Muscle layer of colon (tissue), 2 donors: ENCODE data around the gene FAM89B.
"Not testable (repeated sequence)": the region's sequence is repeated elsewhere in the genome, so short reads cannot be mapped to it uniquely, and the experiment has no call there.

Source experiments
- H3K27ac ChIP-seq: one replicate; pipeline ENCODE4 v1.7.0; 2013; ENCODE audit warnings: low read depth, mild to moderate bottlenecking, low read length, moderate library complexity
- H3K27me3 ChIP-seq, 2 donors: one replicate each; pipeline ENCODE4 v1.7.0; 2013; ENCODE audit warnings: low read length in 2 of 2, mild to moderate bottlenecking in 2 of 2; ENCODE audit not compliant: insufficient read depth in 2 of 2, control insufficient read depth in 1 of 2
- H3K36me3 ChIP-seq: one replicate; pipeline ENCODE4 v1.7.0; 2013; ENCODE audit warnings: mild to moderate bottlenecking, low read length; ENCODE audit not compliant: insufficient read depth
- H3K4me1 ChIP-seq: one replicate; pipeline ENCODE4 v1.7.0; 2013; ENCODE audit warnings: mild to moderate bottlenecking, low read length; ENCODE audit not compliant: insufficient read depth
- H3K4me3 ChIP-seq, 2 donors: one replicate each; pipeline ENCODE4 v1.7.0; 2013; ENCODE audit warnings: low read length in 2 of 2, low read depth in 1 of 2, mild to moderate bottlenecking in 1 of 2, moderate library complexity in 1 of 2
- H3K9ac ChIP-seq: one replicate; pipeline ENCODE4 v1.7.0; 2013; ENCODE audit warnings: low read length
- H3K9me3 ChIP-seq: one replicate; pipeline ENCODE4 v1.7.0; 2013; ENCODE audit warnings: mild to moderate bottlenecking, low read length
- donor health status: abdominal sarcoma.
- donor health status: Adenocarcinoma of cecum.

Gene FAM89B

DNA sequence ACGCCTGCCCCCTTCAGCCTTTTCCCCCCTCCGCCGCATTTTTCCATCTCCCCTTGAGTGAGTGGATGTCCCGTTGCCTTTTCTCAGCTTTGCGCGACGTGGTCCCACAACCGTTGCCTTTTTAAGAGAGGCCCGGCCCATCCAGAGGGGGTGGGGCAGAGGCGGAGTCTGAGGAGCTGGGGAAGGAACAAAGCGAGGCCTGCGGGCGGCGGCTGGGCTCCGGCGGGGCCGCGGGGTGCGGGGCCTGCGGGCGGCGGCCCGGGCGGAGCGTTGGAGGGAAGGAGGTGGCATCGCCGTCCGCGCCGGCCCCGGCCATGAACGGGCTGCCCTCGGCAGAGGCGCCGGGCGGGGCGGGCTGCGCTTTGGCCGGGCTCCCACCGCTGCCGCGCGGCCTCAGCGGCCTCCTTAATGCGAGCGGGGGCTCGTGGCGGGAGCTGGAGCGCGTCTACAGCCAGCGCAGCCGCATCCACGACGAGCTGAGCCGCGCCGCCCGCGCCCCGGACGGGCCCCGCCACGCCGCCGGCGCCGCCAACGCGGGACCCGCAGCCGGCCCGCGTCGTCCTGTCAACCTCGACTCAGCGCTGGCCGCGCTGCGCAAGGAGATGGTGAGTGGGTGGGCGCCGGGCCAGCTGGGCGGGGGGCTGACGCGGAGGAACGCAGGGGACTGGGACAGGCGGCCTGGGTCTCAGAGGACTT, at the start of gene FAM89B:
FAM89B (plus strand) TSS at position 183 of the 696 bp plus-strand sequence; CDS start at position 315, 132 bp downstream.
- Histone ChIP-seq H3K4me1 (peaks cover 55% of the 10 kb centered on the region), H3K9ac (peak within 1 kb of the TSS; percentile 6), H3K36me3 (peaks cover 5% of the 10 kb centered on the region), H3K27ac (peak within 1 kb of the TSS; percentile 95), H3K4me3 (peak within 1 kb of the TSS; percentile 66 to 88), H3K9me3 (no peaks in the 10 kb centered on the region), H3K27me3 (no peaks in the 10 kb centered on the region)

DNA sequence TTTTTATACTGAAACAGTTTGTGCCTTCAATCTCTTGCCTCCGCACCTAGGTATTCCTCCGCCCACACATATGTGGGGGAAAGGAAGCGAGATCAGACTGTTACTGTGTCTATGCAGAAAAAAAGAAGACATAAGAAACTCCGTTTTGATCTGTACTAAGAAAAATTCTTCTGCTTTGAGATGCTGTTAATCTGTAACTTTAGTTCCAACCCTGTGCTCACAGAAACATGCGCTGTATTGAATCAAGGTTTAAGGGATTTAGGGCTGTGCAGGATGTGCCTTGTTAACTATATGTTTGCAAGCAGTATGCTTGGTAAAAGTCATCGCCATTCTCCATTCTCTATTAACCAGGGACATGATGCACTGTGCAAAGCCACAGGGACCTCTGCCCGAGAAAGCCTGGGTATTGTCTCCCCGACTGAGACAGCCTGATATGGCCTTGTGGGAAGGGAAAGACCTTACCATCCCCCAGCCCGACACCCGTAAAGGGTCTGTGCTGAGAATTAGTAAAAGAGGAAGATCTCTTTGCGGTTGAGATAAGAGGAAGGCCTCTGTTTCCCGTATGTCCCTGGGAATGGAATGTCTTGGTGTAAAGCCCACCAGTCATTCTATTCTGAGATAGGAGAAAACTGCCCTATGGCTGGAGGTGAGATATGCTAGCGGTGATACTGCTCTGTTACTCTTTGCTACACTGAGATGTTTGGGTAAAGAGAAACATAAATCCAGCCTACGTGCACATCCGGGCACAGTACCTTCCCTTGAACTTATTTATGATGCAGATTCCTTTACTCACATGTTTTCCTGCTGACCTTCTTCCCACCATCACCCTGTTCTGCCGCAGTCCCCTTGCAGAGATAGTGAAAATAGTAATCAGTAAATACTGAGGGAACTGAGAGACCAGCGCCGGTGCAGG, 49.4 kb upstream of the FAM89B start:
- not testable (repeated sequence) for H3K9me3 ChIP-seq, H3K27ac ChIP-seq, H3K9ac ChIP-seq, H3K27me3 ChIP-seq, H3K4me3 ChIP-seq
- H3K36me3 ChIP-seq: peaks cover 12% of the 10 kb centered on the region
- H3K4me1 ChIP-seq: peaks cover 20% of the 10 kb centered on the region

DNA sequence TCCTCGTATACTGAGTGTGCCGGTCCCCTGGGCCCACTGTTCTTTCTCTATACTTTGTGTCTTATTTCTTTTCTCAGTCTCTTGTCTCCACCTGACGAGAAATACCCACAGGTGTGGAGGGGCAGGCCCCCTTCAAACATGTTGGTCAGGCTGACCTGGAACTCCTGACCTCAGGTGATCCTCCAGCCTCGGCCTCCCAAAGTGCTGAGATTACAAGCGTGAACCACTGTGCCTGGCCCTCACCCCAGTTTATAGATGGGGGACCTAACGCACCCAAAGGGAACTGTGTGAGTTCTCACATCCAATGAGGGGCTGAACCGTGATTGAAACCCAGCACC, 48.7 kb upstream of the FAM89B start:
- peak overlapping the region; percentile 68 for H3K27ac ChIP-seq
- H3K4me1 ChIP-seq: peaks cover 20% of the 10 kb centered on the region

DNA sequence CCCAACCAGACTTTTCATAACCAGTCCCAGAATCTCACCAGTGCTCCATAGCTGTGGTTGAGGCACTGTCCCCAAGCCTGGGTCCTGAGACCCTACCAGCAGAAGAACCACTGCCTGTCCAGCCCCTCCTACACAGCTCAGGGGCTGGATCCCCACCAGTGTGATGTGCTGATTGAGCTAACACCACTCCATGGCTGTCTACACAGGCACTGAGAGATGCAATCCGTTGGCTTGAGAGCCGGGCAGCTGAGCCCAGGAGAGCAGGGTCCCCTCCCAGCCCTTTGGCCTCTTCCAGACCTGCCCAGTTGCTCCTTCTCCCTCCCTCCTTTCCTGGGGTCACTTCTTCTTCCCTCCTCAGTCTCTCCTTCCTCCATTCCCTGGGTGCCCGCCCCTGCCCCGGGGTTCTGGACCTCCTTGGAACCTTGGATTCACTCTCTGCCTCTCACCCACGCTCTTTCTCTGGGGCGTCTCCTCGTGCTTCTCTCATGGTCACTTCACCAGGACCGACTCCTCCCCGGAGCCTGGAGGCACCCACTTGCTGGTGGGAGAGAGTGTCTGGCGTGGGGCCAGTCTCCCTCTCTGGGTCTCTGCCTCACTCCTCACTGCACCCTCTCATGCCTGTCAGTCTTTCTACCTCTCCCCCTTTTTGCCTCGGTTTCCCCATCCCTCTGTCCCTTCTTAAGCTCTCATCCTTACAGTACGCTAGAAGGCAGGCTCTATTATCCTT, 48.2 kb upstream of the FAM89B start:
- no peaks in the 10 kb centered on the region for H3K27me3 ChIP-seq
- H3K4me3 ChIP-seq: peak overlapping the region; percentile 21 to 52
- no peaks in the 10 kb centered on the region for H3K9me3 ChIP-seq
- peaks cover 12% of the 10 kb centered on the region for H3K36me3 ChIP-seq
- H3K4me1 ChIP-seq: peaks cover 20% of the 10 kb centered on the region
- H3K27ac ChIP-seq: peak overlapping the region; percentile 68
- peak overlapping the region; percentile 11 for H3K9ac ChIP-seq

More for the DNA sequence above, 48.7 kb upstream of the FAM89B start:
- Histone ChIP-seq H3K4me3 (peak overlapping the region in 1 of 2 donors; percentile 52), H3K36me3 (peaks cover 12% of the 10 kb centered on the region)
- H3K9ac ChIP-seq, H3K27me3 ChIP-seq, H3K9me3 ChIP-seq: not testable (repeated sequence)

DNA sequence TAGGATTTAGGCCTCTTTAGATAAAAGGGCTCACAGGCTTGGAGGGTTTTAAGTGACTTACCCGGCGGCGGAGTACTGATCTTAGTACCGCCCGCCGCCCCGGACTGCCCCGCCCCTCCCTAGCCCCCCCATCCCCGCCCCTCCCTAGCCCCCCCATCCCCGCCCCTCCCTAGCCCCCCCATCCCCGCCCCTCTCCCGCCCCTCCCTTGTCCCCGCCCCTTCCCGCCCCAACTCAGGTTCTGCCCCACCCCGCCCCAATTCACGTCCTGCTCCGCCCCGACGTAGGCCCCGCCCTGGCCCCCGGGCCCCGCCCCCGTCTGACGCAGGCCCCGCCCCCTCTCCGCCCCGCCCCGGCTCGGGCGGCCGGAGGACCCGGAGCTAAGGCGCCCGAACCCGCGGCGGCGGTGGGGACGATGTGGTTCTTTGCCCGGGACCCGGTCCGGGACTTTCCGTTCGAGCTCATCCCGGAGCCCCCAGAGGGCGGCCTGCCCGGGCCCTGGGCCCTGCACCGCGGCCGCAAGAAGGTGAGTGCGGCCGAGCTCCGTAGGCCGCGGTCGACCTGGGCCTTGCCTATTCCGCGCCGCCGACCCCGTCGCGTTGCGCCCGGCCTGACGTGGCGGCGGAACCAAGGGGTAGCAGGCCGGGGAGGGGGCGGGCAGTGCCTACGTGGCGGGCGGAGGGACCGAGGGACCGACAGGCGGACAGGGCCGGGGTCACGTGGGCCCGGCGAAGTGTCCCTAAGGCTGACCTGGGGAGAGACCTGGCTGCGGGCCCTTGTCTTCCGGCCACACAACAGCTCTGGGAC, 47.4 kb upstream of the FAM89B start, which contains the start of gene SCYL1:
SCYL1 (plus strand) TSS at position 343 of the 805 bp plus-strand sequence; CDS start at position 414, 71 bp downstream.
- no peaks in the 10 kb centered on the region for H3K9me3 ChIP-seq
- peaks cover 20% of the 10 kb centered on the region for H3K4me1 ChIP-seq
- peaks cover 18% of the 10 kb centered on the region for H3K36me3 ChIP-seq
- peak within 1 kb of the TSS; percentile 78 to 91 for H3K4me3 ChIP-seq
- peak within 1 kb of the TSS; percentile 39 for H3K9ac ChIP-seq
- H3K27ac ChIP-seq: peak within 1 kb of the TSS; percentile 96
- H3K27me3 ChIP-seq: no peaks in the 10 kb centered on the region

DNA sequence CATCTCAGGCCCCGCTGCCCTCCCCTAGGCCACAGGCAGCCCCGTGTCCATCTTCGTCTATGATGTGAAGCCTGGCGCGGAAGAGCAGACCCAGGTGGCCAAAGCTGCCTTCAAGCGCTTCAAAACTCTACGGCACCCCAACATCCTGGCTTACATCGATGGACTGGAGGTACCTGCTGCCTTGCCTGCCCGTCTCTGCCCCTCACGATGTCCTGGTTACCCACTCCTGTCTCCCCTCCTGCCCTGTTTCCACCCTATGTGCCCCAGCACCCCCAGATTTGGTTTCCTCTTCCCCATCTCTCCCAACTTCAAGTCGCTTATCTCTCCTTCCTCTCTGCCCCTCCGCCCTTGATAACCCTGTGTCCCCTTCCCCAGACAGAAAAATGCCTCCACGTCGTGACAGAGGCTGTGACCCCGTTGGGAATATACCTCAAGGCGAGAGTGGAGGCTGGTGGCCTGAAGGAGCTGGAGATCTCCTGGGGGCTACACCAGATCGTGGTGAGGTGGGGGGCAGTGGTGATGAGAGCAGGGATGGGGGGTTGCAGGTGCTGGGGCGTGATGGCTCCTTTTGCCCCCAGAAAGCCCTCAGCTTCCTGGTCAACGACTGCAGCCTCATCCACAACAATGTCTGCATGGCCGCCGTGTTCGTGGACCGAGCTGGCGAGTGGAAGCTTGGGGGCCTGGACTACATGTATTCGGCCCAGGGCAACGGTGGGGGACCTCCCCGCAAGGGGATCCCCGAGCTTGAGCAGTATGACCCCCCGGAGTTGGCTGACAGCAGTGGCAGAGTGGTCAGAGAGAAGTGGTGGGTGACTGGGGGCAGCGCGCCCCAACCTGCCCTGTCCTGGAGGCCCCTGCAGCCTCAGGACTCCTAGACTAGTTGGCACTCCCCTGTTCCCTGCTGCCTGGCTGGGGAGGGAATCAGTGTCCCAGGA, 46.5 kb upstream of the FAM89B start:
- peaks cover 27% of the 10 kb centered on the region for H3K36me3 ChIP-seq
- H3K9me3 ChIP-seq: no peaks in the 10 kb centered on the region
- no peaks in the 10 kb centered on the region for H3K27me3 ChIP-seq
- H3K4me1 ChIP-seq: peaks cover 20% of the 10 kb centered on the region
- peak overlapping the region; percentile 39 for H3K9ac ChIP-seq
- peak overlapping the region; percentile 78 to 91 for H3K4me3 ChIP-seq
- H3K27ac ChIP-seq: peak overlapping the region; percentile 96

DNA sequence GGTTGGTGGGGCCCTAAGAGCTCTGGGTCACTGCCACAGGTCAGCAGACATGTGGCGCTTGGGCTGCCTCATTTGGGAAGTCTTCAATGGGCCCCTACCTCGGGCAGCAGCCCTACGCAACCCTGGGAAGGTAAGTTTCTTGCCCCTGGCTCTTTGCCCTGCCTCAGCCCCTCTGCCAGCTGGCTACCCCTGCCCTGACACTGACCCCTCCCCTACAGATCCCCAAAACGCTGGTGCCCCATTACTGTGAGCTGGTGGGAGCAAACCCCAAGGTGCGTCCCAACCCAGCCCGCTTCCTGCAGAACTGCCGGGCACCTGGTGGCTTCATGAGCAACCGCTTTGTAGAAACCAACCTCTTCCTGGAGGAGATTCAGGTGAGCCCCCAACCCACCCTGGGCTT, 45.6 kb upstream of the FAM89B start:
- Histone ChIP-seq H3K27me3 (no peaks in the 10 kb centered on the region), H3K4me3 (no peak overlapping the region), H3K36me3 (peaks cover 36% of the 10 kb centered on the region), H3K4me1 (peaks cover 20% of the 10 kb centered on the region), H3K9ac (no peak overlapping the region), H3K27ac (no peak overlapping the region), H3K9me3 (no peaks in the 10 kb centered on the region)

DNA sequence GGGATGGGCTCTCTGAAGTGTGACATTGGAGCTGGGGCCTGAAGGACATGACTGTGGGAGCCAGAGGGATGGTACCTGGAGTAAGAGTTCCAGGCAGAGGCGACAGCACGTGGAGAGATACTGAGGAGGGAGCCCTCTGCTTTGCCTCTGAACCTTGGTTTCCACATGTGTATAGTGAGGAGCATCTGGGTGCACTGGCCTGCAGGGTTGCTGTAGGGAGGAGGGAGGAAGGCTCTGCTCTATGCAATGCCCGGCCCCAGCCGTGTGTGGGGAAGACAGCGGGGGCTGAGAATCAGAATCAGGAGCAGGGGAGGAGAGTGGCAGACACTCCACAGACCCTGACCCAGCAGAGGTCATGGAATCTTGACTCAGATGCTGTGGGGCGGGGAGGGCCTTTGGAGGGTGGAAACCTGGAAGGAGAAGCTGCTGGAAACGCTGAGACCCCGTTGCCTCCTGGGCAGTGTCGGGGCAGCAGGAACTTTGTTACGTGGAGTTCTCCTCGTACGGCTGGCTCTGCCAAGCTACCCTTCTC, 43.5 kb upstream of the FAM89B start:
- Histone ChIP-seq H3K36me3 (peaks cover 49% of the 10 kb centered on the region), H3K4me1 (peaks cover 17% of the 10 kb centered on the region), H3K27ac (no peak overlapping the region), H3K4me3 (no peak overlapping the region), H3K9me3 (no peaks in the 10 kb centered on the region), H3K9ac (no peak overlapping the region), H3K27me3 (no peaks in the 10 kb centered on the region)

DNA sequence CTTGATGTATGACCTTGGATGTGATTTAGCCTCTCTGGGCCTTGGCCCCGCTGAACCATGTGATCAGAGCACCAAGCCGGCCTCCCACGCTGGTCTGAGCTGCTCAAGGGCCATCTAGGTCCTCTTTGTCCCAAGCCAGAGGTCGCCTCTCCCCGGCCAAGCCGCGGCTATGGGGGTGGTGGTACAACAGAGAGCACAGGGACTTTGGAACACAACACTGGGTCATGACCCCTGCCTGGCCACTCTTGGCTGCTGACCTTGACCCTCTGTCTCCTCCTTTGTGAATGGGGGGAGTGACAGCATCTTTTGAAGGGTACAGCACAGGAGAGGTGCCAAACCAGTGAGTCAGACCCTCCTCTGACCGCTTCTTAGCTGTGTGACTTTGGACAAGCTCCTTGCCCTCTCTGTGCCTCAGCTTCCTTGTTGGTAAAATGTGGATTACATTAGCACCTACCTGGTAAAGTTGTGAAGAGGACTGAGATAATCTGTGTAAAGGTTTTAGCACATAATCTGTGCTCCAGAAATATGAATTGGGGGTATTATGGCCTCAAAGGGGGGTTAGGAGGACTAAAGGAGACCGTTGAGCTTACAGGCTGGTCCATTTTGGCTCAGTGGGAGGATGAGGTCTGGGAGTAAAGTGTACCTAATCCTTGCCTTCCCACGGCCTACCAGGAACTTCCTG, 42.7 kb upstream of the FAM89B start:
- Histone ChIP-seq H3K4me3 (no peak overlapping the region), H3K27me3 (no peaks in the 10 kb centered on the region), H3K9me3 (no peaks in the 10 kb centered on the region), H3K9ac (no peak overlapping the region), H3K27ac (no peak overlapping the region), H3K36me3 (peaks cover 49% of the 10 kb centered on the region), H3K4me1 (peaks cover 11% of the 10 kb centered on the region)
